ENCODE measurements around the gene ITGAE. TPM values are rescaled to one million over a fixed set of nuclear protein-coding genes. Genes with fewer than 3 reads are reported as not detected.
"Not testable (repeated sequence)": the region's sequence is repeated elsewhere in the genome, so short reads cannot be mapped to it uniquely, and the experiment has no call there.

ITGAE gene
- total RNA-seq, 1 donor from 2014 or later: 20.3 TPM

DNA sequence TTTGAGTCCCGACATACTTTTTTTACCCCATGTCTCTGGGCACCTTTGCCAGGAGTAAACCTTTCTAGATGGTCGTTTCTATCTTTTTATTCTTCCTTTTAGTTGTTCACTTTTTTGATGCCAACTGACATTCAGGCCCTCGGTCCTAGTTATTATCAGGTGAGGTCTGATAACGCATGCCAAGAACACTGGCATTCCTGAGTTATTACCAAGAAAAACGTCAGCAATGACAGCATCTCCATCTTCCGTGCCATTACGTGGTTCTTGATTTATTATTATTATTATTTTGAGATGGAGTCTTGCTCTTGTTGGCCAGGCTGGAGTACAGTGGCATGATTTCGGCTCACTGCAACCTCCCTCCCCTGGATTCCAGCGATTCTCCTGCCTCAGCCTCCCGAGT is 55.9 kb downstream of the ITGAE start:
- no peak for DNase-seq (ENCODE audit: low spot score)
- intact Hi-C loops (cut with DNase I): no loop called here

DNA sequence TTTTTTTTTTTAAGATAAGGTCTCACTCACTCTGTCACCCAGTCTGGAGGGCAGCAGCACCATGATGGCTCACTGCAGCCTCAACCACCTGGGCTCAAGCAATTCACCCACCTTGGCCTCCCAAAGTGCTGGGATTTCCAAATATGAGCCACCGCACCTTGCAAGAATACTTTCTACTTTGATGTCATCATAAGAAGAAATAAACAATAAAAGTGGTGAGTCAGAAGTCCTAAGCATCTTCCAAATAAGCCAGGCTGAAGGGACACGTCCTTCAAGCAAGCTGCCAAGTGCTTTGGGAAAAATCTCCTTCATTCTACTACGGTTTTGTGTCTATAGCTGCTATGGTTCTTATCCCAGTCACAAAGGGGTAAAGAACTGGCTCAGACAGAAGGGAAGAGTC is 57.0 kb downstream of the ITGAE start:
- intact Hi-C loops (cut with DNase I): no loop called here
- no peak for DNase-seq (ENCODE audit: low spot score)

DNA sequence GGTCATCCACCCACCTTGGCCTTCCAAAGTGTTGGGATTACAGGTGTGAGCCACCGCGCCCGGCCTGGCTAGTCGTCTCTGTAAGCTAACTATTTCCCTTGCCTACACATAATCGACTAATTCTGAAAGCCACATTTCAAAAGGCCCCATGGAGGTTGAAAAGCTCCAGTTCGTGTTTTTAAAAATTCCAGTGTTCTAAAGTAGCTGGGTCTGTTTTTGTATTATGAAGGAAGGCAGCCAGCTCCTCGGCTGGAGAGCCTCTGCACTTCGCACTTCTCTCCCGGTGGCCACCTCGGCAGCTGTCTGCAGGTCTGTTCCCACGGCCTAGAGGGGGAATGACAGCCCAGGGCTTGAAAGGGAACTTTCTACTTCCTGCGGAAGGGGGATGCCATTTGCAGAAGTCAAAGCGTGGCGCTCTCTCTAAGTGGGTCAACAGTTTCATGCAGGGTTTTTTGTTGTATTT is 60.3 kb downstream of the ITGAE start:
- no peak for DNase-seq (ENCODE audit: low spot score)
- intact Hi-C loops (cut with DNase I): no loop called here

DNA sequence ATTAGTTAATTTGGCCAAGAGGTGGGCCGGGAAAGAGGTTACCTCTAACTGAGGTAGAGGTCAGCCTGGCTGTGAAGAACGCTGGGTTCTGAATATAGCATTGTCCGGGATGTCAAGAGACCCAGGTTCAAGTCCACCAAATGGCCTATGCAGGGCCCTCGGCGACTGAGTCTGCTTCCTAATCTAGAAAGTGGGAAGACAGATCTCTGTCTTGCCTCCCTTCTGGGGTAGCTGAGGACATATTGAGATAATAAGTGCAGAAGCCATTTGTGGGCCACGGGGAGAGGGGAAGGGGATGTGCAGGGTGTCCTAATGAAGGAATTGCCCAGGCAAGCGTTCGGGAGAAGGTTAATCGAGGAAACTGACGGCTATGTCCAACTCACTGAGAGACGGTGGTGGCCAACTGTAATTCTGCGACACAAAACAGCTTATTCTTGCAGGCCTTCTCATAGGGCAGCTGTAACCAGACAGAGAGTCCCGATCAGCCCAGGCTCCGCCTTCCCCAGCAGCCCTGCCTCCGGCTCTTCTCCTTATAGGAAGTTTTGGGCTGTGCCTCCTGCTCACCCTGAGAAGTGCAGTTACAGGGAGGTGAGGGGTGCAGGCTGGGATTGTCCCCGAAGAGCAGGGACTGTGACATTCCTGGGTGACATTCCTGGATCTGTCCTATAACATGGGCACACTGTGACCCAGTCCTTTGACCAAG is 61.4 kb downstream of the ITGAE start:
- intact Hi-C loops (cut with DNase I): loop anchor here (5.0 kb wide), 1 partner anchor 108 kb away; the partner anchor contains the start of gene NCBP3
- DNase-seq (ENCODE audit: low spot score): no peak

DNA sequence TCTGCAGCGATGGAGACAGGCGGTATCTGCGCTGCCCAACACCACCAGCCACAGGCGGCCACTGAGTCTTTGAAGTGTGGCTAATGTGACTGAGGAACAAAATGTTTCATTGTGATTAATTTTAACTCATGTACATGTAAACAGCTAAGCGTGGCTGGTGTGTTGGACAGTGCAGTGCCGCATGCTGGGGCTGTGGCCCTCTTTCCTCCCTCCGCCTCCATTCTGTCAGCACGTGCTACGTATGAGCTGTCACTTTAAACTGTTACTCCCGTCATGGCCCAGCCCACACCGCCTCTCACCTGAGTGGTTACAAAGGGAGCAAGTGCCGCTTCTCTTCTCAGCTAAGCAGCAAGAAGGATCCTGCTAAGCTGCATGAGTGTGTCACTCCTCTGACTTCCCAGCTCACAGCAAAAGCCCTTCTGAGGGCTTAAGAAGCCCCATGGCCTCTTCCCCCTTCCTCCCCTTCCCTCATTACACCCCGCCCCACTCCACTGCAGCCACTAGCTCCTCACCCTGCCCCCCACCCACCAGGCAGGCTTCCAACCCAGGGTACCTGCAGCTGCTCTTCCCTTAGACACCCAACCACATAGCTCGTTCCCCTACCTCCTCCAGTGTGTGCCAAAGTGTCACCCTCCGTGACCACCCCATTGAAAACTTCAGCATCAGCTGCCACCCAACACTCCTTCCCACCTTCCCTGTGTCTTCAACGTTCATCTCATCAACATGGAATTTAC is 62.3 kb downstream of the ITGAE start:
- no peak for DNase-seq (ENCODE audit: low spot score)
- intact Hi-C loops (cut with DNase I): loop anchor here (5.0 kb wide), 1 partner anchor 109 kb away; the partner anchor contains the start of gene NCBP3

DNA sequence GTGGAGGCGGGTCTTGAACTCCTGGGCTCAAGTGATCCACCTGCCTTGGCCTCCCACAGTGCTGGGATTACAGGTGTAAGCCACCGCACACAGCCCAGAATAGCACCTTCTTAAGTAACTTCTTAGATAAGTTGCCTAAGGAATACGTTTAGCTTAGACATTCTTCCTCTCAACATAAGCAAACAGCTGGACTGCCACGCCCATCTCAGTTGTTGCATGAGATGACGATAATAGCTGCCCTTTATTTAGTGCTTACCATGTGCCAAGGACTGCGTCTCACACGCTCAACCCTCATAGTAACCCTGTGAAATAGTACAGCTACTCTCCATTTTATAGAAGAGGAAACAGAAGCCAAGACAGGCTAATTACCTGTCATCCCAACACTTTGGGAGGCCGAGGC is 65.5 kb downstream of the ITGAE start:
- intact Hi-C loops (cut with DNase I): loop anchor here (5.0 kb wide), 1 partner anchor 112 kb away; the partner anchor contains the start of gene NCBP3
- DNase-seq (ENCODE audit: low spot score): no peak

DNA sequence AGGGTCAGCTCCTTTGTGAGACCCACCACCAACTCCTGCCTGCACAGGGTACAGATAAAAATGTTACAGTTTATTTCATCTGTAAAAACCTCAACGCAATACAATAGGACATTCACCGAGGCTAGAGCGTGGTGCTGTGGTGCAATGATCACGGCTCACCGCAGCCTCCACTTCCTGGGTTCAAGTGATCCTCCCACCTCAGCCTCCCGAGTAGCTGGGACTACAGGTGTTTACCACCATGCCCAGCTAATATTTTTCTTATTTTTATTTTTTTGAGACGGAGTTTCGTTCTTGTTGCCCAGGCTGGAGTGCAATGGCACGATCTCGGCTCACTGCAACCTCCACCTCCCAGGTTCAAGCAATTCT is 66.1 kb downstream of the ITGAE start:
- intact Hi-C loops (cut with DNase I): loop anchor here (5.0 kb wide), 1 partner anchor 112 kb away; the partner anchor contains the start of gene NCBP3
- DNase-seq (ENCODE audit: low spot score): not testable (repeated sequence)

DNA sequence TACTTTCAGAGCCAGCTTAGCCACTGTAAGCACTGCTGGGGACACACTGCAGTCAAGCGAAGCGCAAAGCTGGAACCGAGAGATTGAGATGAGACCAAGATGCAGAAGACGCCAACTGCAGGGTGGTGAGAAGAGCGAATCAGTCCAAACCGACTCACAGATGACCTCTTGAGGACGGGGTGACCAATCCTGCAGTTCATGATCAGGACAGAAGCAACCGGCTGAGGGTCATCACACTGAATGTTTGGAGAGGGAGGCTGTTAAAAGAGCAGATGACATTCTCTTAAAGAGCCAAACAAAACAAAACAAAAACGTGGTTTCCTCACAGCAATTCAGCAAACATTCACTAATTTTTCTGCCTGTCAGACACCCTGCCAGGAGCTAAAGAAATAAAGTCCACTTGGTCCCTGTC is 68.8 kb downstream of the ITGAE start:
- intact Hi-C loops (cut with DNase I): no loop called here
- DNase-seq (ENCODE audit: low spot score): no peak

DNA sequence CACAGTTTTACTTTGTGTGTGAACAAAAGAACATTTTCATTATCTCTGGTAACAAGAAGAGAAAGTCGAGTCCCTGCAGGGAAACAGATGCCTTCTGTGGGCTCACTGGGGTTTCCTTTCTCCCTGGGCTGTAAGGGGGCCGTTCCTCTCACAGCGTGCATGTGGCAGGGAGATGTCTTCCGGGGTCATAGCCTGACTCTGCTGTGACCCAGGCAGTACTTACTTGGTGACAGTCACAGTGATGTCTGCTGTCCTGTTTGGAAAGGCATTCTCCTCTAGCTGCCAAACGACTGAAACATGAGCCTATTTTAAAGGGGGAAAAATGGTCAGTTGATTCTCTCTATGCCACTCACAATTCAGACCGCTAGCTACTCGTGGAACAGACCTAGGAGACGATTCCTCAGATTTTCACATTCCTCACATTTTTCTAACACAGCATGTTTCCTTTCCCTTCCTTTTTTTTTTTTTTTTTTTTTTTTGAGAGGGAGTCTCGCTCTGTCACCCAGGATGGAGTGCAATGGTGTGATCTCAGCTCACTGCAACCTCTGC is 70.0 kb downstream of the ITGAE start:
- no peak for DNase-seq (ENCODE audit: low spot score)
- intact Hi-C loops (cut with DNase I): no loop called here

DNA sequence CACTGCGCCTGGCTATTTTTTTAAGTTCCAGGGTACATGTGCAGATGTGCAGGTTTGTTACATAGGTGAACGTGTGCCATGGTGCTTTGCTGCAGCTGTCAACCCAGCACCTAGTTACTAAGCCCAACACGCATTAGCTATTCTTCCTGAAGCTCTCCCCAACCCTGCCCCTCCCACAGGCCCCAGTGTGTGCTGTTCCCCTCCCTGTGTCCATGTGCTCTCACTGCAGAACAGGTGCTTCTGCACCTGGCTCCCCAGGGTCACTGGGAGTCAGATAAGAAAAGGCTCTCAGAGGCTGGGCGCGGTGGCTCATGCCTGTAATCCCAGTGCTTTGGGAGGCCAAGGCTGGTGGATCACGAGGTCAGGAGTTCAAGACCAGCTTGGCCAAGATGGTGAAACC is 71.1 kb downstream of the ITGAE start:
- intact Hi-C loops (cut with DNase I): no loop called here
- DNase-seq (ENCODE audit: low spot score): no peak

DNA sequence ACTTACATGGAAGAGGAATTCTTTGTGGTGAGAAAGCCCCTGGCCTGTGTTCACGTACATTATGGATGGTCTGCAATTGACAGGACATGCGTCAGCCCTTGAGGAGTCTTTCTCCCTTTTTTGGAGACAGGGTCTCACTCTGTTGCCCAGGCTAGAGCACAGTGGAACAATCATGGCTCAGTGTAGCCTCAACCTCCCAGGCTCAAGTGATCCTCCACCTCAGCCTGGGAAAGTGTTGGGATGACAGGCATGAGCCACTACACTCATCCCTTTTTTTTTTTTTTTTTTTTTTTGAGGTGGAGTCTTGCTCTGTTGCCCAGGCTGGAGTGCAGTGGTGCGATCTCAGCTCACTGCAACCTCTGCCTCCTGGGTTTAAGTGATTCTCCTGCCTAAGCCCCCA is 72.9 kb downstream of the ITGAE start:
- DNase-seq (ENCODE audit: low spot score); intact Hi-C loops (cut with DNase I): not testable (repeated sequence)

DNA sequence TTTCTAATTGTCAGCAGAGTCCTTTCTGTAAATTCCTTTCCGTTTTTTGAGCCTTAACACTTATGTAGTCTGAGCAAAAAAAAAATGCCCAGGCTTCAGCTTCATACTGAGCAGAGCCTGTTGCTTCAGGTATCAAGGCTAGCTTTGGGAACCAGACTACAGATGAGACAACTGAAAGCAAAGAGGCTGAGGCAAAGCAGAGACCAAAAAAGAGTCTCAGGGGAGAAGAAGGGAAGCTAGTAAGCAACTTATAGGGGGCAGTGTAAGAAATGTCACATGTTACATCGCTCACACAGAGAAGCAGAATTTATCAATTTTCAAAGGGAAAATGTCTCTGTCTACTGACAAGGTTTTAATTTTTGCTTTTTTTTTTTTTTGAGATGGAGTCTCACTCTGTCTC is 73.9 kb downstream of the ITGAE start:
- intact Hi-C loops (cut with DNase I): no loop called here
- no peak for DNase-seq (ENCODE audit: low spot score)

DNA sequence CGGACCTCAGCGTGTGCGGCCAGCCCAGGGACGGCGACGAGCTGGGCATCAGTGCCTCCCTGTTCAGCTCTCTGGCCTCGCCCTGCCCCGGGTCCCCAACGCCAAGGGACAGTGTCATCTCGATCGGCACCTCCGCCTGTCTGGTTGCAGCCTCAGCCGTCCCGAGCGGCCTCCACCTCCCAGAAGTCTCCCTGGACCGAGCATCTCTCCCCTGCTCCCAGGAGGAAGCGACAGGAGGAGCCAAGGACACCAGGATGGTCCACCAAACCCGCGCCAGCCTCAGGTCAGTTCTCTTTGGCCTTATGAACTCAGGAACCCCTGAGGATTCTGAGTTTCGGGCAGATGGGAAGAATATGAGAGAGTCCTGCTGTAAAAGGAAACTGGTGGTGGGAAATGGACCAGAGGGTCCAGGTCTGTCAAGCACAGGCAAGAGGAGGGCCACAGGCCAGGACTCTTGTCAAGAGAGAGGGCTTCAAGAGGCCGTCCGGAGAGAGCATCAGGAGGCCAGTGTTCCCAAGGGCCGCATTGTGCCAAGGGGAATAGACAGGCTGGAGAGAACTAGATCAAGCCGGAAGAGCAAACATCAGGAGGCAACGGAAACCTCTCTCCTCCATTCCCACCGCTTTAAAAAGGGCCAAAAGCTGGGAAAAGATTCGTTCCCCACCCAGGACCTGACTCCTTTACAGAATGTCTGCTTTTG is 76.5 kb downstream of the ITGAE start:
- DNase-seq (ENCODE audit: low spot score): no peak
- intact Hi-C loops (cut with DNase I): no loop called here

DNA sequence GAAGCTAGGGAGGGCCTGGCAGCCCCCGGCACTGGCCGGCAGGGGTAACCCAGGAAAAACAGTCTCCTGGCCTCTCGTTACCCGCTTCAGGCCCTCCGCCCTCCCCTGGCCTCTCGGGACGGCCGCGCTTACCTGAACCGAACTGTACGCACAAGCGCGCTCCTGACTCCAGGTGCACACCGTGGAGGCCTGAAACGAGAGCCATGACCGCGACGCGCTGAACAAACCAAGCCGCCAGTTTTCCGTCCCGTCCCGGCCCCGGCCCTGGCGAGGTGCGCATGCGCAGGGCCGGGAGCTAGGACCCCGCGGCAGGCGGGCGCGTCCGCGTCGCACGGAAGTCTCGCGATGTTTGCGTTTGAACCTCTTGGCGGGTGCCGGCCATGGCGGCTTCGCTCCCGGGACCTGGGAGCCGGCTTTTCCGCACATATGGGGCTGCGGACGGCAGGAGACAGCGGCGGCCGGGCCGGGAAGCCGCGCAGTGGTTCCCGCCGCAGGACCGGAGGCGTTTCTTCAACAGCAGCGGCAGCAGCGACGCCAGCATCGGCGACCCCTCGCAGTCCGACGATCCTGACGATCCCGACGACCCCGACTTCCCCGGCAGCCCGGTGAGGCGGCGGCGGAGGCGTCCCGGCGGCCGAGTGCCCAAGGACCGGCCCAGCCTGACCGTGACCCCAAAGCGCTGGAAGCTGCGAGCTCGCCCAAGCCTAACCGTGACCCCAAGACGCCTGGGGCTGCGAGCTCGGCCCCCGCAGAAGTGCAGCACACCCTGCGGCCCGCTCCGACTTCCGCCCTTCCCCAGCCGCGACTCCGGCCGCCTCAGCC is 77.2 kb downstream of the ITGAE start, which contains the start of gene HASPIN:
Gene HASPIN, plus strand, starts transcription at position 348 of the 822 bp plus-strand sequence. Its CDS starts 33 bp downstream, at position 381.
- intact Hi-C loops (cut with DNase I): no loop called here
- peak; percentile 96 for DNase-seq (ENCODE audit: low spot score)

DNA sequence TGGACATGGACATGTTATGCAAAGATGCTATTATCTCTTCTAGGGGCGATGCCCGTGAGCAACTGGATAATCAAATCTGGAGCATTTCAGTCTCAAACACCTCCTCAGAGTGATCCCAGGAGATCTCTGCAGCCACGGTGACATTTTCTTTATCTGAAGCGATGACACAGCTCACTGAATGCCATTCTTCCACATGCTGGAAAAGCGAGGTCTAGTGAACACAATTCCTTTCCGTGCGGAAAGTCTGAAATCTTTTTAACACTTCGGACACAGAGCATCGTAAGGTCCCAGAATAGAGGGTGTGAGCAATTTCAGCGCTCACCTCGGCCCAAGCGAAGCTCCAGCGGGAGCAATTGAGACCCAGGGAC is 77.8 kb downstream of the ITGAE start:
- intact Hi-C loops (cut with DNase I): no loop called here
- DNase-seq (ENCODE audit: low spot score): no peak

DNA sequence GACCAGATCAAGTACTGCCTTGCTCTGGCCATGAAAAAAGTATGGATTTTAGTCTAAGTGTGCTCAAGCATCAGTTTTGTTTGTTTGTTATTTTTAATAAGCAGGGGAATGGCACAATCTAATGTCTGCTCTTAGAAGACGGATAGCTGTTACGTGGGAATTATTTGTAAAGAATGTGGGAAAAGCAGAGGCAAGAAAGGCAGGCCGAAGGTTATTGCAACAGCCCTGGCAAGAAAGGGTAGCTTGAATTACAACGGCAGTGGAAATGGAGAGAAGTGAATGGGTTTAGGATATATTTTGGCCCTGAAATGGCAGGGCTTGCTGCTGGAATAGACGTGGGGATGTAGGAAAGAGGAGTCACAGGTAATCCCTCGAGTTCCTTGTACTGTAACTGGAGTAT is 78.3 kb downstream of the ITGAE start:
- no peak for DNase-seq (ENCODE audit: low spot score)
- intact Hi-C loops (cut with DNase I): no loop called here

DNA sequence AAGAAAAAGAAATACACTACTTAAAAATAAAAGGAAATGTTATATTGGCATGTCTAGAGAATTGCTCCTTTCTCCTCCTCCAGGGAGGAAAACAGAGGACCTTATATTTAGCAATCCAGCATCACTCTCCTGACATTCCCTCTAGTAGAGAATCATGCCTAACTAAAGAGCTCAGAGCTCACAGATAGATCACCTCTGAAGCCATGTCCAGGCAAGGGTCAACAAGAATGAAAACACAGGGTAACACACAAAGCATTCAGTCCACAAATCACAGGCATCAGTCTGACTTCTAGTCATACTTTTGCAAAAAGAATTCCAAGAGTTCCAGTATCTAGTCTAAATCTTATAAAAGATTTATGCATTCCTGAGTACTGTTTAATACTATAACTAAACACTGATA is 81.7 kb downstream of the ITGAE start:
- no peak for DNase-seq (ENCODE audit: low spot score)
- intact Hi-C loops (cut with DNase I): no loop called here

DNA sequence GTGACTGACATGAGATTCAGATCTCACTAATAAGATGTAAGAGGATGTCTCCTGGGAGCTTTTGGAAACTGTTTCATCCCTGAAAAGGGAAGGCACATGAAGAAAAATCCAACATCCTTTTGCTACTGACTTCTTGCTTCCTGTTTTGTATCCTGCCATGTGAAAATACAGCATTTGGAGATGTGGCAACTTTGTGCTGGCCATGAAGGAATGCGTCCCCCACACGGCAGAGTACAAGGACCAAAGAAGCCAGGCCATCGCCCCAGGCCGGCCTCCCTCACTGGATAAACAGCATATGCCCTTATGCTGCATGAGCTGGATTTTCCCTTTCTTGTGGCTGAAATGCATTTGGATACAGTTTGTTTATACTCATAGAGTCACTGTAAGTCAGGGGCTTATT is 82.8 kb downstream of the ITGAE start:
- DNase-seq (ENCODE audit: low spot score): no peak
- intact Hi-C loops (cut with DNase I): no loop called here

DNA sequence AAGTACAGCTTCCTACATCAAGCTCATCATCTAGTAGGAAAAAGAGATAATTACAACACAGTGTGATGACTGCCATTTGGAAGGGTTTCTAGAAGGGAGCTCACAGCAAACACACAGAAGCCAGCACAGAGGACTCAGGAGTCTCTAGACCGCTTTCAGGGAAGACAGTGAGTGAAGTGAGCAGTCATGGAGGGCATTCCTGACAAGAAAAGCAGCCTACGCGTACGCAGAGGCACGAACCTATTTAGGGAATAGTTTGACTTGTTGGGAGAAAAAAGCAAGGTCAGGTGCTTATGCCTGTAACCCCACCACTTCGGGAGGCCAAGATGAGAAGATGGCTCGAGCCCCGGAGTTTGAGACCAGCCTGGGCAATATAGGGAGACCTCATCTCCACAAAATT is 85.7 kb downstream of the ITGAE start:
- DNase-seq (ENCODE audit: low spot score): no peak
- intact Hi-C loops (cut with DNase I): no loop called here

Measured in cardiac septum (tissue), 1 donor.